ENCODE measurements around the gene SIL1.
A peak's percentile ranks its signal among the peaks of the same experiment; 100 is the strongest.
"Not testable (repeated sequence)": the region's sequence is repeated elsewhere in the genome, so short reads cannot be mapped to it uniquely, and the experiment has no call there.

Gene SIL1

DNA sequence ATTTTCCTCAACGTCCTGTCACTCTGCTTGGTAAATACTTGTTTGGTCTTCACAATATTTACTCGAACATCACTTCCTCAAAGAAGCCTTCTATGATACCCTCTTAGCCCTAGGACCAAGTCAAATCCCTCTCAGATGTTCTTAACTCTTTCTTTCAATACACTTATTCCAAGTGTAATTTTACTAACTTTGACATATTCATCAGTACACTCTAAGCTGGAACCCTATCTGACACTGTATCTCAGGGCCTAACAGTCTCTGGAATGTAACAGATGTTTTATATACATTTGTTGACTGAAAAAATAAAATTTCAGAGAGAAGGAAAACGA is 19.6 kb downstream of the SIL1 start:
- DNase-seq (ENCODE audit: low read depth in 1 of 2, low spot score in 1 of 2): no peak
- in situ Hi-C loops (cut with HindIII; ENCODE audit: low pct_unique_long_range_greater_than_20kb, low sequenced_read_pairs): no loop called here
- TF ChIP-seq JUND (IDR thresholded peaks at IDR 0.05; ENCODE audit: low read depth): no peak

GRCh38 chr5:139177809-139178588 is 20.2 kb downstream of the SIL1 start:
- DNase-seq (ENCODE audit: low read depth in 1 of 2, low spot score in 1 of 2): peak in 1 of 2 experiments; percentile 42
- in situ Hi-C loops (cut with HindIII; ENCODE audit: low pct_unique_long_range_greater_than_20kb, low sequenced_read_pairs): no loop called here
- no peak for TF ChIP-seq JUND (IDR thresholded peaks at IDR 0.05; ENCODE audit: low read depth)

GRCh38 chr5:139177281-139177680 is 20.9 kb downstream of the SIL1 start:
- in situ Hi-C loops (cut with HindIII; ENCODE audit: low pct_unique_long_range_greater_than_20kb, low sequenced_read_pairs); DNase-seq (ENCODE audit: low read depth in 1 of 2, low spot score in 1 of 2): not testable (repeated sequence)

GRCh38 chr5:139174382-139174781 is 23.8 kb downstream of the SIL1 start:
- DNase-seq (ENCODE audit: low read depth in 1 of 2, low spot score in 1 of 2); in situ Hi-C loops (cut with HindIII; ENCODE audit: low pct_unique_long_range_greater_than_20kb, low sequenced_read_pairs): not testable (repeated sequence)

DNA sequence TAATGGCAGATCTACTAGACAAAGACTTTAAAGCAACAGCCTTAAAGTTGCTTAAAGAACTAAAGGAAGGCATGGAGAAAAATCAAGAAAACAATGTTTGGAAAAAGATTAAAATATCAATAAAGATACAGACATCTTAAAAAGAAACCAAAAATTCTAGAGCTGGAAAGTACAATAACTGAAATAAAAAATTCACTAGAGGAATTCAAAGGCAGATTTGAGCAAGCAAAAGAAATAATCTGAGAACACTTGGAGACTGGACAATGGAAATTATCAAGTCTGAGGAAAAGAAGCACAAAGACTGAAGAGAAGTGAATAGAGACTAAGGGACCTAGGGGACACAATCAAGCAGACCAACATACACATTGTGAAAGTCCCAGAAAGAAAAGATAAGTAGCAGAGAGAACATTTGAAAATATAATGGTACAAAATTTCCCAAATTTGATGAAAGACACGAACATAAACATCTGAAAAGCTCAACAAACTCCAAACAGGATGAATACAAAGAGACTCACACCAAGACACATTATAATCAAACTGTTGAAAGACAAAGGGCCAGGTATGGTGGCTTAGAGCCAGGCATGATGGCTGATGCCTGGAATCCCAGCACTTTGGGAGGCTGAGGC is 26.3 kb downstream of the SIL1 start:
- in situ Hi-C loops (cut with HindIII; ENCODE audit: low pct_unique_long_range_greater_than_20kb, low sequenced_read_pairs): no loop called here
- no peak for DNase-seq (ENCODE audit: low read depth in 1 of 2, low spot score in 1 of 2)
- TF ChIP-seq JUND (IDR thresholded peaks at IDR 0.05; ENCODE audit: low read depth): no peak

DNA sequence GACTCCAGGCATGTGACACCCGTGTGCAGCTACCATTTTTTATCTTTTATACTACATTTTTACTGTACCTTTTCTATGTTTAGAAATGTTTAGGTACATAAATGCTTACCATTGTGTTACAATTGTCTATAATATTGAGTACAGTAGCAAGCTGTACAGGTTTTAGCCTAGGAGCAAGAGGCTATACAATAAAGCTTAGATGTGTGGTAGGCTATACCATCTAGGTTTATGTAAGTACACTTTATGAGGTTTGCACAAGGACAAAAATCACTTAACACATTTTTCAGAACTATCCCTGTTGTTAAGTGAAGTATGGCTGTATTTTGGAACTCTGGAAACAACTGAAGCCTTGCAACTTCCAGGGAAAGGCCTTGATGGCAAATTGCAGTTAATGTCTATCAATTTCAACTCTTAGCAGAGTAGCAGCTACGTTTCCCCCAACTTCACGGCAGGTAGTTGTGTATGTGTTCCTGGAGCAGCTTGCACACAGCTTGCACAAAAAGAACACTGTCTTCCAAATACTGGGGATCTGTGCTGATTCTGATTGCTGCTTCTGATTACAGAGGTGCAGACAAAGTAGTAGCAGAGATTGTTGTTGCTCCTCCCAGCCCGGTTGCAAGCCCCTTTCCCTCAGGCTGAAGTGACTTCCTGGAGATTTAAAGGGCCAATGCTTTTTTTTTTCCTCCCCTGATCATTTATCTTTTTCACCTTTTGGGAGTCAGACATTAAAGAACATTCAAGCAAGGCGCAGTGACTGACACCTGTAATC is 30.0 kb downstream of the SIL1 start:
- no peak for DNase-seq (ENCODE audit: low read depth in 1 of 2, low spot score in 1 of 2)
- in situ Hi-C loops (cut with HindIII; ENCODE audit: low pct_unique_long_range_greater_than_20kb, low sequenced_read_pairs): no loop called here
- TF ChIP-seq JUND (IDR thresholded peaks at IDR 0.05; ENCODE audit: low read depth): no peak

GRCh38 chr5:139167533-139167932 is 30.6 kb downstream of the SIL1 start:
- in situ Hi-C loops (cut with HindIII; ENCODE audit: low pct_unique_long_range_greater_than_20kb, low sequenced_read_pairs): no loop called here
- no peak for TF ChIP-seq JUND (IDR thresholded peaks at IDR 0.05; ENCODE audit: low read depth)
- DNase-seq (ENCODE audit: low read depth in 1 of 2, low spot score in 1 of 2): no peak

GRCh38 chr5:139167063-139167462 is 31.1 kb downstream of the SIL1 start:
- TF ChIP-seq JUND (IDR thresholded peaks at IDR 0.05; ENCODE audit: low read depth): no peak
- in situ Hi-C loops (cut with HindIII; ENCODE audit: low pct_unique_long_range_greater_than_20kb, low sequenced_read_pairs): no loop called here
- no peak for DNase-seq (ENCODE audit: low read depth in 1 of 2, low spot score in 1 of 2)

DNA sequence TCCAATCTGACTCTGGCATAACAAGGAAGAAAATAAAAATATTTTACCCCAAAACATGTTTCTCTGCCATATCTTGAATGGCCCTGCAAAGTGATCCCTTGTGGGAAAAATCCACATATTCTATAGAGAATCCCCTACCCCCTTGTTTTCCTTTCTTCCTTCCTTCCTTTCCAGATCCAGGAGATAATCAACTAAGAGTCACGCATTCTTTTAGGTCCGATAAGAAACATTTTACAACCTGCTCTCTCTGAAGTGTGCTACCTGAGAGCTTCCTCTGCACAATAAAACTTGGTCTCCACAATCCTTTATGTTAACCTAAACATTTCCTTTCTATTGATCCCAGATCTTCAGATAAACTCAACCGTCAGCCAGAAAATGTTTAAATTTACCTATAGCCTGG is 33.3 kb downstream of the SIL1 start:
- DNase-seq (ENCODE audit: low read depth in 1 of 2, low spot score in 1 of 2); in situ Hi-C loops (cut with HindIII; ENCODE audit: low pct_unique_long_range_greater_than_20kb, low sequenced_read_pairs): not testable (repeated sequence)

- in situ Hi-C loops (cut with HindIII; ENCODE audit: low pct_unique_long_range_greater_than_20kb, low sequenced_read_pairs): no loop called here
- DNase-seq (ENCODE audit: low read depth in 1 of 2, low spot score in 1 of 2): no peak
- TF ChIP-seq JUND (IDR thresholded peaks at IDR 0.05; ENCODE audit: low read depth): no peak
Observed at GRCh38 chr5:139164020-139164419, 34.1 kb downstream of the SIL1 start.

DNA sequence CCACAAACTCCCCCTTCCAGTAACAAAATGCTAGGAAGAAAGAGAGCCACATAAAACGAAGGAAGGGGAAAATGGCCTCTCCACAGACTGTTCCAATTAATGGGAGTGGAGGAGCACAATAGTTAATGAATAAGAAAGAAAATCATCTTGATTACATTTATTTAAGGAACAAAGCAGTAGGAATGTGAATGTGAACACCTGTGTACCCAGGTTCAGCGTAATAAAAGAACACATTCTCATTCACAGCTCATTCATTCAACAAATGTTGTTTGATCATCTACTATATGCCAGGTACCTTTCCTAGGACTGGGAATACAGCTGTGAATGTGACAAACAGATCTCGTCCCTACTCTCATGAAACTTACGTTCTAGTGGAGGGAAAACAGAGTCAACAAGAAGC is 35.7 kb downstream of the SIL1 start:
- no peak for TF ChIP-seq JUND (IDR thresholded peaks at IDR 0.05; ENCODE audit: low read depth)
- no peak for DNase-seq (ENCODE audit: low read depth in 1 of 2, low spot score in 1 of 2)
- in situ Hi-C loops (cut with HindIII; ENCODE audit: low pct_unique_long_range_greater_than_20kb, low sequenced_read_pairs): no loop called here

GRCh38 chr5:139158791-139159190 is 39.4 kb downstream of the SIL1 start:
- no peak for TF ChIP-seq JUND (IDR thresholded peaks at IDR 0.05; ENCODE audit: low read depth)
- no peak for DNase-seq (ENCODE audit: low read depth in 1 of 2, low spot score in 1 of 2)
- in situ Hi-C loops (cut with HindIII; ENCODE audit: low pct_unique_long_range_greater_than_20kb, low sequenced_read_pairs): no loop called here

DNA sequence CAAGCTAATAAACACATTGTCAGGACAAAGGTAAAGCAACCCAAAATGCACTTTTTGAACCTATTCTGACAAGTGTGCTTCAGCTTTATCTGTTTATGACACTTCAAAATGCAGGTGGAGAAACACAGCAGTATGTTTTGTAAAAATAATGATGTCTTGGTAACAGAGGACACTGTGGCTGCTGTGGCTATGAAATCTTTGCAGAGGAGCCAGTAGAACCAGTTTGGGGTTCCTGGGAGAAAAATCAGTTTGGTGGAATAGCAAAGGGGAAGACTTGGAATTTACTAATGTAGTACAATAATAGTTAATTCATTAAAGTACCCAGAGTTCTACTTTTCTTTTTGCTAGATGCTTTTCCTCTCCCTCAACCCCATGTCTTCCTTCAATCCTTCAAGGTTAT is 40.6 kb downstream of the SIL1 start:
- peak in 1 of 2 experiments; percentile 79 for DNase-seq (ENCODE audit: low read depth in 1 of 2, low spot score in 1 of 2)
- TF ChIP-seq JUND (IDR thresholded peaks at IDR 0.05; ENCODE audit: low read depth): no peak
- in situ Hi-C loops (cut with HindIII; ENCODE audit: low pct_unique_long_range_greater_than_20kb, low sequenced_read_pairs): no loop called here
